H1 (cell line): ENCODE results near the gene DCPS. TPM values are rescaled to one million over a fixed set of nuclear protein-coding genes. Genes with fewer than 3 reads are reported as not detected.
A peak's percentile ranks its signal among the peaks of the same experiment; 100 is the strongest.

Experiments used
- CTCF ChIA-PET: fragments of 300-600 bp; sonication (Branson Sonifier 250); formaldehyde crosslinking; loops from one replicate; lab custom pipeline; 2021; ENCODE audit not compliant: partially characterized antibody; lab: Charles Lee
- POLR2A ChIA-PET: fragments of 300-600 bp; sonication (Branson Sonifier 250); formaldehyde crosslinking; loops from one replicate; lab custom pipeline; 2021; ENCODE audit warnings: inconsistent platforms; ENCODE audit not compliant: partially characterized antibody; lab: Charles Lee
- DNase-seq, 2 experiments: peaks; one replicate each; pipeline versions ENCODE4 v3.0.0 to v3.0.0-alpha.2; 2010 to 2022; ENCODE audit warnings: low spot score in 2 of 2, low read depth in 1 of 2, mixed read lengths in 1 of 2
- FAIRE-seq: peaks from 2 replicates; lab custom pipeline; 2011; peaks lifted over from hg19 to GRCh38; lab: Jason Lieb, UNC
- H2AFZ ChIP-seq: 2 replicates; pipeline ENCODE4 v1.8.1; 2012; ENCODE audit warnings: low read length, inconsistent platforms
- H2AK5ac ChIP-seq: 2 replicates; pipeline ENCODE4 v1.6.1; 2013; ENCODE audit warnings: low read depth, low read length
- H2BK120ac ChIP-seq: replicated peaks from 2 replicates; pipeline ENCODE3; 2013; ENCODE audit warnings: low read depth, low read length, inconsistent platforms
- H2BK12ac ChIP-seq: 2 replicates; pipeline ENCODE4 v1.6.1; 2013; ENCODE audit warnings: low read depth, low read length
- H2BK15ac ChIP-seq: 2 replicates; pipeline ENCODE4 v1.6.1; 2013; ENCODE audit warnings: low read length
- H2BK20ac ChIP-seq: 2 replicates; pipeline ENCODE4 v1.6.1; 2013; ENCODE audit warnings: low read length
- H2BK5ac ChIP-seq: 2 replicates; pipeline ENCODE4 v1.6.1; 2013; ENCODE audit warnings: low read depth, low read length
- H3K14ac ChIP-seq: 2 replicates; pipeline ENCODE4 v1.6.1; 2013; ENCODE audit warnings: inconsistent platforms; ENCODE audit not compliant: insufficient read length
- H3K18ac ChIP-seq: 2 replicates; pipeline ENCODE4 v1.6.1; 2013; ENCODE audit warnings: low read length; ENCODE audit errors: extremely low read depth
- H3K23ac ChIP-seq: 2 replicates; pipeline ENCODE4 v1.6.1; 2013; ENCODE audit warnings: inconsistent platforms; ENCODE audit not compliant: insufficient read length
- H3K23me2 ChIP-seq: 2 replicates; pipeline ENCODE4 v1.6.1; 2013; ENCODE audit warnings: low read depth, low read length
- H3K27ac ChIP-seq: 2 replicates; pipeline ENCODE4 v1.6.1; 2011; ENCODE audit warnings: low read depth, low read length, inconsistent platforms
- H3K27me3 ChIP-seq, 4 experiments: replicated peaks in 1 of 4; 1 replicate in 1 of 4; 2 replicates in 3 of 4; pipeline versions ENCODE4 v1.6.1 to v1.8.1; 2011 to 2013; ENCODE audit warnings: low read length in 3 of 4, mild to moderate bottlenecking in 3 of 4, inconsistent platforms in 2 of 4, mixed read lengths in 2 of 4, moderate library complexity in 1 of 4; ENCODE audit not compliant: control insufficient read depth in 3 of 4, insufficient read depth in 3 of 4; ENCODE audit errors: extremely low read depth in 1 of 4
- H3K36me3 ChIP-seq, 4 experiments: 2 replicates each; pipeline versions ENCODE4 v1.6.1 to v1.8.1; 2011 to 2013; ENCODE audit warnings: mild to moderate bottlenecking in 4 of 4, low read length in 3 of 4, moderate library complexity in 2 of 4, control low read depth in 1 of 4, inconsistent platforms in 1 of 4; ENCODE audit not compliant: insufficient read depth in 4 of 4, control insufficient read depth in 2 of 4
- H3K4ac ChIP-seq: replicated peaks from 2 replicates; pipeline ENCODE3; 2013; ENCODE audit warnings: low read length, low read depth, mixed read lengths, inconsistent platforms; ENCODE audit not compliant: insufficient read length
- H3K4me1 ChIP-seq, 4 experiments: replicated peaks in 1 of 4; 1 replicate in 1 of 4; 2 replicates in 3 of 4; pipeline versions ENCODE4 v1.6.1 to v1.8.1; 2011 to 2013; ENCODE audit warnings: low read length in 3 of 4, inconsistent platforms in 2 of 4, mixed read lengths in 1 of 4; ENCODE audit not compliant: insufficient read depth in 4 of 4, control insufficient read depth in 3 of 4
- H3K4me2 ChIP-seq, 2 experiments: 2 replicates each; pipeline versions ENCODE4 v1.6.1 to v1.8.1; 2011 to 2013; ENCODE audit warnings: low read depth in 2 of 2, low read length in 2 of 2, control low read depth in 1 of 2, inconsistent platforms in 1 of 2, mild to moderate bottlenecking in 1 of 2; ENCODE audit not compliant: insufficient read depth in 1 of 2
- H3K4me3 ChIP-seq, 4 experiments: fragments of 200-600, 300-600 bp in 1 of 4; sonication (generic), shearing (Covaris generic), sonication (Bioruptor Twin) in 1 of 4; 2 replicates each; pipeline versions ENCODE4 v1.5.1 to v1.8.1; 2011 to 2016; ENCODE audit warnings: low read length in 4 of 4, low read depth in 3 of 4, control low read depth in 2 of 4, inconsistent platforms in 2 of 4, mild to moderate bottlenecking in 2 of 4, mixed read lengths in 1 of 4, moderate library complexity in 1 of 4; ENCODE audit not compliant: insufficient read depth in 2 of 4; ENCODE audit errors: extremely low read depth in 1 of 4
- H3K56ac ChIP-seq: replicated peaks from 2 replicates; pipeline ENCODE3; 2013; ENCODE audit warnings: low read depth, mild to moderate bottlenecking, mixed read lengths, low read length, inconsistent platforms; ENCODE audit not compliant: insufficient read length
- H3K79me1 ChIP-seq: 2 replicates; pipeline ENCODE4 v1.6.1; 2013; ENCODE audit warnings: low read depth, low read length, control low read depth
- H3K79me2 ChIP-seq, 2 experiments: 2 replicates each; pipeline versions ENCODE4 v1.6.1 to v1.8.1; 2012 to 2013; ENCODE audit warnings: low read length in 2 of 2, mild to moderate bottlenecking in 2 of 2, inconsistent platforms in 1 of 2; ENCODE audit not compliant: insufficient read depth in 2 of 2, control insufficient read depth in 1 of 2
- H3K9ac ChIP-seq, 4 experiments: replicated peaks in 1 of 4; 1 replicate in 1 of 4; 2 replicates in 3 of 4; pipeline versions ENCODE4 v1.6.1 to v1.8.1; 2011 to 2013; ENCODE audit warnings: low read depth in 3 of 4, low read length in 3 of 4, control low read depth in 2 of 4, mild to moderate bottlenecking in 2 of 4, moderate library complexity in 2 of 4, inconsistent platforms in 1 of 4; ENCODE audit errors: extremely low read depth in 1 of 4
- H3K9me3 ChIP-seq, 2 experiments: 2 replicates each; pipeline versions ENCODE4 v1.6.1 to v1.8.1; 2012 to 2013; ENCODE audit warnings: mild to moderate bottlenecking in 2 of 2, moderate library complexity in 2 of 2, control low read depth in 1 of 2, inconsistent platforms in 1 of 2, low read depth in 1 of 2, low read length in 1 of 2, mixed read lengths in 1 of 2; ENCODE audit not compliant: insufficient read depth in 2 of 2
- H4K20me1 ChIP-seq, 2 experiments: replicated peaks in 1 of 2; 2 replicates each; pipeline versions ENCODE3 to v1.8.1; 2011 to 2013; ENCODE audit warnings: inconsistent platforms in 2 of 2, low read length in 2 of 2, mild to moderate bottlenecking in 1 of 2; ENCODE audit not compliant: insufficient read depth in 2 of 2, control insufficient read depth in 1 of 2
- H4K5ac ChIP-seq: 2 replicates; pipeline ENCODE4 v1.6.1; 2013; ENCODE audit warnings: low read length, low read depth, mixed read lengths, inconsistent platforms; ENCODE audit not compliant: insufficient read length
- H4K8ac ChIP-seq: 2 replicates; pipeline ENCODE4 v1.8.0; 2013; ENCODE audit warnings: mild to moderate bottlenecking, moderate library complexity, low read length, inconsistent platforms; ENCODE audit not compliant: insufficient read depth; ENCODE audit errors: extremely low read depth
- H4K91ac ChIP-seq: replicated peaks from 2 replicates; pipeline ENCODE3; 2013; ENCODE audit warnings: low read length, mixed read lengths, inconsistent platforms; ENCODE audit not compliant: insufficient read length
- CEBPB ChIP-seq: IDR thresholded peaks from 2 replicates; pipeline ENCODE4 v1.6.1; 2012; ENCODE audit warnings: low read depth, low read length
- TBP ChIP-seq: IDR thresholded peaks from 2 replicates; pipeline ENCODE4 v1.6.1; 2011; ENCODE audit warnings: low read depth, low read length, improper control_type of control experiment
- WGBS, 2 experiments: shearing (Covaris generic) in 1 of 2; methylation state at CpG; one replicate each; pipeline versions ENCODE4 v1.1.6 to v1.1.7; 2013 to 2015; ENCODE audit warnings: low lambda C conversion rate in 2 of 2, mixed read lengths in 2 of 2, inconsistent platforms in 1 of 2, low coverage in 1 of 2, missing lambda C conversion rate in 1 of 2; ENCODE audit not compliant: insufficient replicate concordance in 2 of 2, insufficient coverage in 1 of 2, insufficient read length in 1 of 2; ENCODE audit errors: extremely low coverage in 1 of 2, missing lambda C conversion rate in 1 of 2; 5-methylcytosine and 5-hydroxymethylcytosine counted together
- polyA plus RNA-seq, 7 experiments: library from polyadenylated mRNA; depleted of rRNA in 3 of 7; stranded (reverse) in 5 of 7; unstranded in 2 of 7; fragments of >200 nt in 5 of 7; fragments of 200-250 nt in 2 of 7; gene quantifications; 1 replicate in 5 of 7; 2 replicates in 1 of 7; 4 replicates in 1 of 7; pipeline versions ENCODE4 v1.2.1 to v1.2.3, GENCODE V29; 2011 to 2013; ENCODE audit warnings: missing spikeins in 2 of 7, mixed read lengths in 2 of 7
- total RNA-seq: library from RNA; stranded (reverse); fragmentation: NEBNext Ultra II Directional; extraction: Animal tissue kit (Norgen Biotek cat#: 25700); gene quantifications from 2 replicates; pipeline ENCODE4 v1.2.1, GENCODE V29; 2021

Gene DCPS
- total and polyA plus RNA-seq, 2 of the 8 experiments (the other 6 are each of a cell fraction or from before 2014, with no cell fraction given) = 24.6 to 55.2 TPM

GRCh38 chr11:126257144-126257543, 46.7 kb upstream of the DCPS start:
- no peak overlapping the region for H2BK20ac ChIP-seq
- H3K4me3 ChIP-seq = no peak overlapping the region
- H3K27ac ChIP-seq = no peak overlapping the region
- no peak overlapping the region for H3K9ac ChIP-seq
- H3K4me1 ChIP-seq = no peaks in the 10 kb centered on the region
- no peak overlapping the region for H3K14ac ChIP-seq
- H3K23me2 ChIP-seq = no peaks in the 10 kb centered on the region
- H3K4me2 ChIP-seq = no peak overlapping the region
- 95% methylated on average over 2 of the region's 2 CpGs; no CpG with 5 or more reads in 1 of the 2 experiments for WGBS, 2 experiments
- no peak overlapping the region for H2BK12ac ChIP-seq
- no peak overlapping the region for H3K18ac ChIP-seq
- DNase-seq (no peak), FAIRE-seq (no peak)
- no peak overlapping the region for H2AFZ ChIP-seq
- TF ChIP-seq CEBPB = peak; percentile 37; the same call in 1 of the 2 replicates
- no peak for TF ChIP-seq TBP
- no peak overlapping the region for H4K5ac ChIP-seq
- no peak overlapping the region for H2AK5ac ChIP-seq
- no peaks in the 10 kb centered on the region for H3K79me2 ChIP-seq
- no peak overlapping the region for H3K4ac ChIP-seq
- no peak overlapping the region for H3K56ac ChIP-seq
- ChIA-PET POLR2A (interaction anchor here (0.7 to 2.1 kb wide), 4 partner anchors 9 to 86 kb away, joined by 4 to 7 read pairs (median 4); partner anchors contain the start of gene SRPRA), CTCF (interaction anchor here (0.6 to 1.3 kb wide), 2 partner anchors 29 to 231 kb away, joined by 3 read pairs; no protein-coding TSS in a partner anchor)
- no peaks in the 10 kb centered on the region for H3K9me3 ChIP-seq
- H4K8ac ChIP-seq = no peak overlapping the region
- peaks cover 5 to 49% (median 29%) of the 10 kb centered on the region in 4 experiments for H3K36me3 ChIP-seq
- peaks cover 0 to 3% of the 10 kb centered on the region in 2 experiments for H4K20me1 ChIP-seq
- H3K79me1 ChIP-seq = no peaks in the 10 kb centered on the region
- H2BK120ac ChIP-seq = no peak overlapping the region
- no peak overlapping the region for H4K91ac ChIP-seq
- H3K27me3 ChIP-seq = no peaks in the 10 kb centered on the region
- H2BK5ac ChIP-seq = no peak overlapping the region
- H3K23ac ChIP-seq = no peak overlapping the region
- H2BK15ac ChIP-seq = no peak overlapping the region
